Measurements from ENCODE around the gene SMC1B.
"Not testable (repeated sequence)": the region's sequence is repeated elsewhere in the genome, so short reads cannot be mapped to it uniquely, and the experiment has no call there.

Gene SMC1B

DNA sequence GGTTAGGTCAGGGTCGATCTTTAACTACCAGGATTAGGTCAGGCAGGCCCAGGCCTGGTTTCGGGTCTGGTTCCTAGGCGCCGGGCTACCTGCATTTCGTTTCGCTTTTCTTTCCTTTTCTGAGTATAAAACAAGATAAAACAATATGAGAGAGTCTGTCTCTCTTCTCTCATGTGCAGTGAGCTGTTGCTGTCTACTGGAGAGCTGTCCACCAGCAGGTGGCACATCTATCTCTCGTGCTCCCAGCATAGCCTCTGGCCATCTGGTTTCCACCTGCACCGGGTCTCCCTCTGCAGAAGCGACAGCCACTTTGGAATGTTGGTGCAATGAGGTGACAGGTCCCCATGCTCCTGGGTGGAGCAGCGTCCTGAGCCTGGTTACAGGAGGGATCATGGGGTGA is 27.7 kb upstream of the SMC1B start:
- peak; percentile 54 for DNase-seq

DNA sequence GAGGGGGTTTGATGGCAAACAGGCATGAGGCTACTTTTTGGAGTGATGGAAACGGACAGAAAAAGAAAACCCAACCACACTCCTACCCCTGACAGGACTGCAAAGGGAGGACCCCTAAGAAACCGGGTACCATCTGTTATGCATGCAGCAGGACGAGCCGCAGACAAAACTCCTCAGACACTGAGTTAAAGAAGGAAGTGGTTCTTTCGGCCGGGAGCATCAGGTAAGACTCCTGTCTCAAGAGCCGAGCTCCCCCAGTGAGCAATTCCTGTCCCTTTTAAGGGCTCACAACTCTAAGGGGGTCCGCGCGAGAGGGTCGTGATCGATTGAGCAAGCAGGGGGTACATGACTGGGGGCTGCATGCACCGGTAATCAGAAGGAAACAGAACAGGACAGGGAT is 27.3 kb upstream of the SMC1B start:
- DNase-seq, result not testable (repeated sequence)

DNA sequence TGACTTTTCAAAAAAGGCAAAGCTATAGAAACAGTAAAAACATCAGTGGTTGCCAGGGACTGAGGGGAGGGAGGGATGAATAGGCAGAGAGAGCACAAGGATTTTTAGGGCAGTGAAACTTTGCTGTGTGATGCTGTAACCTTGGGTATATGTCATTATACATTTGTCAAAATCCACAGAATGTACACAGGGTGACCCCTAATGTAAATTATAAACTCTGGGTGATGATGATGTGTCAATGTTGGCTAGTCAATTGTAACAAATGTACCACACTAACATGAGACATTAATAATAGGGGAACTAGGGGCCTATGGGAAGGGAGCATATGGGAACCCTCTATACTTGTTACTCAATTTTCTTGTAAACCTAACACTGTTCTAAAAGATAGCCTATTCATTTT is 24.9 kb upstream of the SMC1B start:
- no peak for DNase-seq

DNA sequence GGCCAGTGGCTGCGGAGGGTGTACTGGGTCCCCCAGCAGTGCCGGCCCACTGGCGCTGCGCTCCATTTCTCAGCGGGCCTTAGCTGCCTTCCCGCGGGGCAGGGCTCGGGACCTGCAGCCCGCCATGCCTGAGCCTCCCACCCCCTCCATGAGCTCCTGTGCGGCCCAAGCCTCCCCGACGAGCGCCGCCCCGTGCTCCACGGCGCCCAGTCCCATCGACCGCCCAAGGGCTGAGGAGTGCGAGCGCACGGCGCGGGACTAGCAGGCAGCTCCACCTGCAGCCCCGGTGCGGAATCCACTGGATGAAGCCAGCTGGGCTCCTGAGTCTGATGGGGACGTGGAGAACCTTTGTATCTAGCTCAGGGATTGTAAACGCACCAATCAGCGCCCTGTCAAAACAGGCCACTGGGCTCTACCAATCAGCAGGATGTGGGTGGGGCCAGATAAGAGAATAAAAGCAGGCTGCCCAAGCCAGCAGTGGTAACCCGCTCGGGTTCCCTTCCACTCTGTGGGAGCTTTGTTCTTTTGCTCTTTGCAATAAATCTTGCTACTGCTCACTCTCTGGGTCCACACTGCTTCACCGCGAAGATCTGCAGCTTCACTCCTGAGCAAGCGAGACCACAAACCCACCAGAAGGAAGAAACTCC is 23.6 kb upstream of the SMC1B start:
- DNase-seq, result not testable (repeated sequence)

DNA sequence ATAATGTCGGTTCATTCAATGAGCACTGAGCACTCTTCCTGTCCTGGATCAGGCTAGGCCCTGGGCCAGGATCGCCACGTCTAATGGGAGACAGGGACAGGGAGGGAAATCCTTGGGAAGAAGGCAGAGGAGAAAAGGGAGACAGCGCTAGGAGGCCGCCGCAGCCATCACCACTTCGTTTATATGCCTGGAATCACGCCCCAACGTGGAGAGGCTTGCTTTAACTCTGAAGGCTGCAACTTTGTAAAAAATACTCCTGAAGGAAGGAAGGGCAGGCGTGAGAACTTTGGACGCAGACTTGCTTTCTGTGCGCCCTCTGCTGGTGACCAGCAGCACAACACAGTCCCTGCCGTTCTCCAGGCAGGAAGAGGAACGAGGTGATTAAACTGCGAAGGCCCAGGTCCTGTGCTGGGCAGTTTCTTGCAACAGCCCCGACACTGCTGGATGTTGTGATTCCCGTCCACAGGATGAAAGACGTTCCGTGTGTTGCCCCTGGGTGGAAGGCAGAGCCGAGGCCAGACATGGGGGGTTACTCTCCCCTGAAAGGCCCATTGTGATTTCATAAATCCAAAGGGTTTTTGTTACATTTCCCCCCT is 22.2 kb upstream of the SMC1B start:
- DNase-seq, result peak; percentile 81

DNA sequence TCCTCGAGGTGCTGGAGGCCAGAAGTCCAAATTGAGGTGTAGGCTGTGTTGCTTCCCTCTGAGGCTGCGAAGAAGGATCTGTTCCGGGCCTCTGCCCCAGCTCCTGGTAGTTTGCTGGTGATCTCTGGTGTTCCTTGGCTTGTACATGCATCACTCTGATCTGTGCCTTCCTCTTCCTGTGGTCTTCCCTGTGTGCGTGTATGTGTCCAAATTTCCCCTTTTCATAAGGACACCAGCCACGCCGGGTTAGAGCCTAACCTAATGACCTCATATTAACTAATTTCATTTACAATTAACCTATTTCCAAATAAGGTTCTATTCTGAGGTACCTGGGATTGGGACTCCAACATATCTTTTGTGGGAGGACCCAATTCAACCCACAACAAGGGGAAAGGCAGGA is 21.6 kb upstream of the SMC1B start:
- no peak for DNase-seq

DNA sequence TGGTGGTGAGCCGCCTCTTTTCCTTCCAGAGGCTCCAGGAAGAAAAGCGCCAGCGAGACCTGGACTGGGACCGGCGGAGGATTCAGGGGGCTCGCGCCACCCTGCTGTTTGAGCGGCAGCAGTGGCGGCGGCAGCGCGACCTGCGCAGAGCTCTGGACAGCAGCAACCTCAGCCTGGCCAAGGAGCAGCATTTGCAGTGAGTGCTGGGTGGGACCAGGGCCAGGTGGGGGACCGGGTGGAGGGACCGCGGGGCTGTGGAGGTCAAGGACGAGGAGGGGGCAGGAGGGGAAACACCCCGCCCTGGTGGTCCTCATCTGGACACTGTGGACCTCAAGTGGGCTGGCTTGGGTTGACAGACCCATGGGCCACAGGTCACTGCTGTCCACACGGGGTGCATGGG is 17.5 kb upstream of the SMC1B start:
- DNase-seq, result no peak

DNA sequence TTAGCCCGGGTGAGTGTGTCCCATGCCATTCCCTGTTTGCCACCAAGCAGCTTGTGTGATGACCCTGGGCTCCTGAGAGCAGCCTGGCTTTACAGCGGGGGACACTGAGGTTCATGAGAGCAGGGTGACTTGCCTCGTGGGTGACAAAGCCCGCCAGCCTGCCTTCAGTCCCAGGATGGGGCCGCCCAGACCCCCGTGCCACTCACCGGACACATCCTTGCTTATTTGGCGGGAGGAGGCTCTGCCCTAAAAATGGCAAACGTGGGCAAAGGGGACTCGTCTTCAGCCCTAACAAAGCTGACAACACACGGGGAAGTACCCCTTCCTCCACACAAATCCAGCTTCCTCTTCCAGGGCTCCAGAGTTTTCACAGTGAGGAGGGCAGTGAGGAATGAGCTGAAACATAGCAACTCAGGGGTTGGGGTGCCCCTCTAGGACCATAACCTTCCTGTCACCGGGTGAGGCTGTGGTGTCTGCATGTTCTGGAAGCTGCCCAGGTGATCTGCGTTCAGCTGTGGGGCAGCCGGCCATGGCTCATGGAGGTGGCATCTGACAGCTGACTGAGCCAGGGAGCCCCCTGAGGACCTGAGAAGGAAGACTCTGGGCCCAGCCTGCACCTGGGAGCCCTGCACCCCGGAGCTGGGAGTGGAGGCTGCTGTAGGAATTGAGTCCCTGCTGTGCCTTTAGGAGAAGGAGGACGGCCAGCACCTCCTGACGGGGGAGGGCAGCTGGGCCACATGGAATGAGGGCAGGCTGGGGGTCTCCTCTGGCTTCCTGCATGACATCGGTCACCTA is 16.8 kb upstream of the SMC1B start:
- DNase-seq, result no peak

DNA sequence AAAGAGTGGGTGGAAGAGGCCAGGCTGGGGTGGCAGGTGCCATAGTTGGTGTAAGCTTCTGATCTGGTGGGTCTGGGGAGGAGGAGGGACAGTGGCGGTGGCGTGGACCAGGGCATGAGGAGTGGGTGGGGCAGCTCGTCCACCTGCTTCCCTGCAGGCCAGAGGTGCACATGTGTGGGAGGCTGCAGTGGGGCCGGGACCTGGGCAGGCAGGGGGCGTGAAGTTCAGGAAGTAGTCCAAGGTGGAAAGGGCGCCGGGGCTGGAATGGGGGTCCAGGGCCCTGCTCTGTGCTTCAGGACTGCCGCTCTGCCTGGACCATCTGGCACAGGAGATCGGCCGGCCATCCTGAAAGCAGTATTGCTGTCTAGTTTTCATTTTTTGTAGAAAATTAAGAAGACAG is 16.0 kb upstream of the SMC1B start:
- DNase-seq, result no peak

DNA sequence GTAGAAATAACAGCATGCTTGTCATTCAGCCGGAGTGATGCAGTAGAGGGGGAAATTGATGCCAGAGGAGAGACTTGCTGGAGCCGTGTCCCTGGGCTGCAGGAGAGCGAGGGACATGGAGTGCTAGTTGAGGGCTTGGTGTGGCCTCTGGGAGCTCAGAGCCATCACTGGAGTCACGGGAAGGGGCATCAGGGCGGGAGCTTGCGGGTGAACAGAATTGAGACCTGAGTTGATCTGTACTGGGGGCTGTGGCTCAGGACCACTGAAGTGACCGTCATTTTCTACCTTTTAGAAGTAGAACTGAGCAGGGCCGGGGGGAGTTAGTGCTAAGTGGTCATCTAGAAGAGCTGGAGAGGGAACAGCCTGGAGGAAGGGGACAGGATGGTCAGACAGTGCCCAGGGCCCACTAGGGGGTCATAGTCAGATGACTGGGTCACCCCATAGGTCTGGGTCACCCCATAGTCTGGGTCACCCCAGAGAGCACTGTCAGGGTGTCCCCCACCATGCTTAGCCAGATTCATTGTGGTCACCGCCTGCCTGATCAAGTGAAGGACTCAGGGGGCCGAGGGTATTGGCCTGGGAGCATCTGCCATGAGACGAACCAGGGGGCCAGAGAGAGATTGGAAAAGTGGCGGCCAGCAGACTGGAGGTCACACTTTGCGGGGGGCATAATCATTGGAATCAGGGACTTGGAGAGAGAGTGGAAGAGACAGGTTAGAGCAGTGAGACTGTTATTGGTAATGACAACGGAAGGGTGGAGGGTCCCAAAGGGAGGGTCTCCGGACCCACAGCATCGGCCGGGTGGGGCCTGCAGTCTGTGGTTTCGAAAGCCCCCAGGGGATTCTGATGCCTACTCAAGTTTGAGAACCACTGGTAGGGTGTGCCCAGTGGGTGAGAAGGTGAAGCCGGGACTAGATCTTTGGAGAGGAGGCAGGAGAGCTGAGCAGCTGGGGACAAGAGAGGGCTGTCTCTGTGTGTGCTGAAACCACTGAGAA is 15.3 kb upstream of the SMC1B start:
- no peak for DNase-seq

DNA sequence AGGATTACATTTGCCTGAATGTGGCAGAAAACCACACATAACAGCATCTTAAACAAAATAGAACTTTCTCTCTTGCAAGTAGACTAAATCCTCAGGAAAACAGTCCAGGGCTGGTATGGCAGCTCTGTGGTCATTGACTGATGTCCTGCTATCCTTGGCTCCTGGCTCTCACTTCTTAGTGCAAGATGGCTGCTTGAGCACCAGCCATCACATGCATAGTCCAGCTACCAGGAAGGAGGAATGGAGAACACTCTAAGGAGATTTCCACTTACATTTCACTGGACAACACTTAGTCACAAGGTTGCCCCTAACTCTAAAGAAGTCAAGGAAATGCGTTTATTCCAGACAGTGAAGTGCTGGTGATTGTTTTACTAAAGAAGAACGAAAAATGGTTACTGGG is 13.7 kb upstream of the SMC1B start:
- DNase-seq, result no peak

DNA sequence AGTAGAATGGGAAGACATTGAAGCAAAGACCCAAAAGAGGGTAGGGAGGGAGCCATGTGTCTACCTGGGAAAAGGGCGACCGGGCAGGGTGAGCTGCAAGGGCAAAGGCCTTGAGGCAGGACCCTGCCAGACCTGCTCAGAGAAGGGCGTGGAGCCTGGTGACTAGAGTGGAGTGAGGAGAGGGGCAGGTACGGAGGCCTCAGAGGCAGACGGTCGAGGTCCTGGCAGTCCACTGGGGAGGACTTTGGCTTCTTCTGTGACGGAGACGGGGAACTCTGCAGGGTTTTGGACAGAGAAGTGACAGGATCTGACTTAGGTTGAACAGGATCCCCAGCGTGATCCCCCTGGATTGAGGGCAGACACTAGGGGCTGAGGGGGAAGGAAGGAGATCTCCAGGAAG is 13.0 kb upstream of the SMC1B start:
- no peak for DNase-seq

DNA sequence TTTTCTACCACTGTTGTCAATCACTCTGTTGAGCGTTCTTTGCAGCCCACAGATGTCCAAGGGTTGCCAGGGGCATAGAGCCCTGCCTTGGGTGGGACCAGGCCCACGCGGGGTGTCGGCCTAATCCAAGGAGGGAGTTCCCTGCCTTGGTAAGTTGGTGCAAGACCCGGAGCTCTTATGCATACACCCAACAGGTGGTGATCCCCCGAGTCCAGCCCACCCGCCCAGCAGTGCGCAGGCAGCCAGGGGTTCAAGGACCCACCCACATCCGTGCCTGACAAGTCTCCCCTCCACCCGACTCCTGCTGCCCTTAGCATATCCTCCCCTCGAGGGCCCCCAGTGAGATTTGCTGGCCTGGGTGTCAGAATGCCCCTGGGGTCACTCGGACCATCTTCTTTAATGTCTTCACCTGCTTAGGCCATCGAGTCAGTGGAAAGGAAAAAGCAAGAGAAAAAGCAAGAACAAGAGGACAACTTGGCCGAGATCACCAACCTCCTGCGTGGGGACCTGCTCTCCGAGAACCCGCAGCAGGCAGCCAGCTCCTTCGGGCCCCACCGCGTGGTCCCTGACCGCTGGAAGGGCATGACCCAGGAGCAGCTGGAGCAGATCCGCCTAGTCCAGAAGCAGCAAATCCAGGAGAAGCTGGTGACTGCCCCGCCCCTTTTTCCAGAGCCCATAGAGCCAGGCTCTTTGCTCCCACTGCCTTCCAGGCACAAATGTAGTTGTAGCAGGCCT is 12.3 kb upstream of the SMC1B start:
- DNase-seq, result no peak

DNA sequence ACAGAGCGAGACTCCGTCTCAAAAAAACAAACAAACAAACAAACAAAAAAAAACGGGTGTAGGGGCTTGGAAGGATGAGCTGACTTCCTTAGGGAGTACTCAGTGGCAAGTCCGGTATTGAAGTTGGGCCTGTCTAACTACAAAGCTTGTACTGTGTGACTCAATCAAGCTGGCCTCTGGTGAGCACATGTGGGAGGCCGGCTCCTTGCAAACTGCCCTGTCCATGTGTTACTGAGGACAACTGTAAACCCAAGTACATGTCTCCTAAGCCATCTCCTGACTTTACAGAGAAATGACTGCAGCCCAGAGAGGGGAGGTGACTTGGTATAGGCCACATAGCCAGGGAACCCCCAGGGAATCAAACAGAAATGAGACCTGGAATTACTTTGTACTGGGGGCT is 11.7 kb upstream of the SMC1B start:
- DNase-seq, result no peak

DNA sequence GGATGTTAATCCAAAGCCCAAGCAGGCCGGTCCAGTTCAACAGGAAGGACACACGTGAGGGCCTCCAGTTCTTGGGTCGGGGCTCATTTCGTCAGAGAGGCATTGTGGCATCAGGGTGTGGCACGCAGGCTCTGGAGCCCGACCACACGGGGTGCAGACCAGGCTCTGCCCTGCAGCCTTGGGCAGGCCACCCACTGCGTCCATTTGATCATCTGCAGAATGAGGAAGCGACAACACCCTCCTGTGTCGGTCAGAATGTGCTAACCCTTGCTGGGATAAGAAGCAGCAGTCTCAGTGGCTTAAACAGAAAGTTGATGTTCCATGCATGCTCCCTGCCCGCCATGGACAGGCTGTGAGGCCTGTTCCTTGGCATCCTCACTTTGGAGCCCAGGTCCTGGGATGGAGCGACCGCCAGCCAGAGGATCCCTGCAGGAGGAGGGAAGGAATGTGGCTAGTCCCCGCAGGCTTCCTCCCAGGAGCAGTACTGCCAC is 10.9 kb upstream of the SMC1B start:
- DNase-seq, result no peak

DNA sequence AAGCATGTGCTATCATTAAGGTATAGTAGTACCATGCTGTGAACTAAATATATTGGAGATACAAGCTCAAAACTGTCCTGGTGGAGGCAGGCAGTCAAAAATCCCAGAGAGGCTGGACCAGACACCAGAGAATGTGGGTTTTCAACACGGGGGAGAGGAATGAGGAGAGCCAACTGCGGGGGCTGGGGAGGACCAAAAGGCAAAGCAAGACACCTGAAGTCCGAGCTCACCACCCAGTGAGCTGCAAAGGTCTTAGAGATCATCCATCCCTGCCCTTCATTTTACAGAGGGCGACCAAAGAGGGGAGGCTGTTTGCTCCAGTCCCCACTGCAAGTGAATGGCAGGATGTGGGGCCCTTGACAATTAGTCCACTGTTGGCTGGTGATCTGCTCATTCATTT is 10.1 kb upstream of the SMC1B start:
- no peak for DNase-seq

DNA sequence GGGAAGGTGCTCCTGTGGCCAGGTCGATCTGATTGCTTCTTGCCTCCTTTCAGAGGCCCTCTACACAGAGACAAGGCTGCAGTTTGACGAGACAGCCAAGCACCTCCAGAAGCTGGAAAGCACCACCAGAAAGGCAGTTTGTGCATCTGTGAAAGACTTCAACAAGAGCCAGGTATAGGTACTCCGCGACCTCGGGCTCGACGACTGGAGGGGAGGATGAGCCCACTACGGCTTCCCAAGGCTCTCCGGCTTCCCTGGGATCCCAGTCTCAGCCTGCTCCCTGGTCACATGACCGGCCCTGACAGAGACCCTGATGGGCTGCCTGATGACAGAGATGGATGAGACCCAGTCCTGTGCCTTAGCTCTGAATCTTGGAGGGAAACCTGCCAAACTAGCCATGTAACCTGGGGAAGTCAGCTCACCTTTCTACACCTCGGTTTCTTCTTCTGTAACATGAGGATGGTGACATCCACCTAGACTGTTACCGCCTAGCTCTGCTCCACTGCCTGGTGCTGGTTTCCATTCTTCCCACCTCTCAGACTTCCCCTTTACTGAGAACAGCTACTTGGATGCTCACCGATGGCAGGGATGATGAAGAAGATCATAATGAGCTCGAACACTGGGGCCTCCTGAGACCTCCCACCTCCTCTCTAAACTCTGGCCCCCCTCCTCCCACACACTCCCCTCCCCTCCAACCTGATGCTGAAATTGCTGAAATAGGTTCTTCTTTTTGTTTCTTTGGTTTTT is 9.0 kb upstream of the SMC1B start:
- DNase-seq, result no peak

DNA sequence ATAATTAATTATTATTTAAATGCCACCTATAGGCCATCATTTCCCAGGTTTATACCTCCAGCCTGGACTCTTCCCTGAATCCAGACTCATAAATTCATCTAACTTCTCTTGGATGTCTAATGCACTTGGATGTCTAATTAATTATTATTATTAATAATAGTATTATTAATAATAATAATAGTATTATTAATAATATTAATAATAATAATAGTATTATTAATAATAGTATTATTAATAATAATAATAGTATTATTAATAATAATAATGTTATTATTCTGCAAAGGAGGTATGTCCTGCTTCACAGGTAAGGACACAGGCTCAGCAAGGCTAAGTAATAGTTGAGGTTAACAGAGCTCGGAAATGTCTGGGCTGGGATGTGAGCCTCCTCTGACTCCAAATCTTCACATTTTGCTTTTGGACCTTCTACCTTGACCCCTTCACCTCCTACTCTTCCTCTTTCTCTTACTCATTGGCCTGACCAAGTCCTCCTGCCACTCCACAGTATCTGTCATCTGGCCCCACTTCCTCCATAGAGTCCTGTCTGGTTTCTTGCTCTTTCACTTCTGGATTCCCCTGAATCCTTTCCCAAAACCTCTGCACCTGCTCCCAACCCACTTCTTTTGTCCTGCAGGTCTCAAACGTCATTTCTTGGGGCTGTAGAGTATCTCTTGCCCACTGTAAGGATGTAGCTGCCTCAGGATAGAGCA is 8.1 kb upstream of the SMC1B start:
- DNase-seq, result no peak

DNA sequence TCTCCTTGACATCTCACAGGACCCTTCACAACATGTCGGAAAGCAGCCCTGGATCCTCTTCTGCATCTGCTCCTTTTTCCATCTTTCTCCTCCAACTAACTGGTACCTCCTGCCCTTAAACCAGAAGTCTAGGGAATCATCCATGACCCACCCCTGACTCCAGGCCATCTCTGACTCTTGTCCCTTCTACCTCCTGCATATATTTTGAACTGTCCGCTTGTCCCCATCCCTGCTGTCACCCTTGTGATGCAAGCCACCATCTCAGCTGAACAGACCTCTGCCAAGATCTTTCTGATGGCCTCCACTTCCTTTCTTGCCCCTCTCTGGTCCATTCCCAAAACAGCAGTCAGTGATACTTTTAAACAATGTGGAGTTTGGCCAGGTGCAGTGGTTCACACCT is 7.1 kb upstream of the SMC1B start:
- no peak for DNase-seq

DNA sequence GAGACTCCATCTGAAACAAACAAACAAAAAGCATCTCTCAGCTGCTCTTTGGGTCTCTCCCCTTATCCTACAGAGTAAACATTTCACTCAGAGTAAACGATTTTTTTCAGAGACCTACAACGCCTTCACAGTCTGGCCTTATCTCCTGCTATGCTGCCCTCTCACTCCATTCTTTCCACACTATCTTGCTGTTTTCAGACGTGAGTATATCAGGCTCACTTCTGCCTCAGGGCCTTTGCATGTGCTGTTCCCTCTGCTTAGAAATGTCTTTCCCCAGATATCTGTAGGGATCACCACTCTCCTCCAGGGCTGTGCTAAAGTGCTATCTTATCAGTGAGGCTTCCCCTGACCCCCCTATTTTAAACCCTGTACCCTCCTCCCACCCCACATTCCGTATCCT is 6.6 kb upstream of the SMC1B start:
- peak; percentile 32 for DNase-seq

DNA sequence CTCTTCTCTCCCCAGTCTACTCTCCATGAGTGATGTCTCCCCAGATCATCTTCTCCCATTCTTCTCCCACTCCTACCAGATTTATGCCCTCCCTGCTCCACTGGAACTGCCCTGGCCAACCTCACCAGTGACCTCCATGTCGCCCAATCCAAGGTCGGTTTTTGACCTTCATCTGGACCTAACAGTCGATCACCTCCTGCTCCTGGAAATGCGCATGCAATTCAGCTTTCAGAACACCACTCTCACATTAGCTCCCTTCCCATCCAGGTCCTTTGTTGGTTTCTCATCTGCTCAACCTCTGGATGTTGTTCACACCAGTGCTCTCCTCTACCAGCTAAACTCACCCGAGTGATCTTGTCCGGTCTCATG is 5.4 kb upstream of the SMC1B start:
- no peak for DNase-seq

Measured in hematopoietic multipotent progenitor cell treated with erythropoietin and hydrocortisone succinate and interleukin-3 and kit ligand, for 8 days (in vitro differentiated cells).